Measurements from ENCODE around the gene IL11RA.

IL11RA gene

DNA sequence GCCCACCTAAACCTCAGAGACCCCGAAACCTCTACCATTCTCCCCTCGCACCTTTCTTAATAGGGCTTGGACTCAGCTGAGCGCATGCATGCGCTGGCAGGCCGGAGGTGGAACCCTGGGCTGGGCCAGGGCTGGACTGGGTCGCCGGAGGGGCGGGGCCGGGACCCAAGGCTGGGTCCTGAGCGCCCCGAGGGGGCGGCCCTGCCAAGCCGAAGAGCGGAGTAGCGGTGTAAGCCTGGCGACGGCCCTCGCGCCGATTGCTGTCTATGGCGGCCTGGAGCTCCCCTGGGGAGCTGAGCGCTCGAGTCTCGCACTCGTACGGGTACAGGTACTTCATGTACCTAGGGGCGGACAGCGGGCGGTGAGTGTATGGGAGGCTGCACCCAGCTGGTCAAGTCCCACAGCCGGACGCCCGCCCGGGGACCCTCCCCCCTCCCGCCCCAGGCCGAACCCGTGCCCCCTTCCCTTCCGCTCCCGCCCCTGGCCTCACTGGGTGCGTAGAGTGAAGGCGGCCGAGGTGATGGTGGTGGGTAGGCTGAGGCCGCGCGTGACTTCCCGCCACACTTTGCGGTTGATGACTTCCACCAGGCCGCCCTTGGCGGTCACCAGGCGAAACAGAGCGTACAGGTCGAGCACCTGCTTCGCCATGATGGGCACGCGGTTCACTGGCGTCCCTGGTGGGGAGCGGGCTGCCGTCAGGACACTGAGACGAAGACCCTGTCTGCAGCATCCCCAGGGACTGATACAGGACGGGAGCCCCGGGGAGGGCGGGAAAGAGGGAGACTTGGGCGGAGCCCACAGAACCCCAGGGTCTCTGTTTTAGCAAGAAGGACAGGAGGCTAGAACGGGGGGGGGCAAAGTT lies 28.4 kb upstream of the IL11RA start:
- no peak for DNase-seq
- TF ChIP-seq POLR2A (IDR thresholded peaks at IDR 0.05; ENCODE audit: low read length) (no peak), GATA1 (IDR thresholded peaks at IDR 0.05; ENCODE audit: low read depth, low read length) (no peak)

DNA sequence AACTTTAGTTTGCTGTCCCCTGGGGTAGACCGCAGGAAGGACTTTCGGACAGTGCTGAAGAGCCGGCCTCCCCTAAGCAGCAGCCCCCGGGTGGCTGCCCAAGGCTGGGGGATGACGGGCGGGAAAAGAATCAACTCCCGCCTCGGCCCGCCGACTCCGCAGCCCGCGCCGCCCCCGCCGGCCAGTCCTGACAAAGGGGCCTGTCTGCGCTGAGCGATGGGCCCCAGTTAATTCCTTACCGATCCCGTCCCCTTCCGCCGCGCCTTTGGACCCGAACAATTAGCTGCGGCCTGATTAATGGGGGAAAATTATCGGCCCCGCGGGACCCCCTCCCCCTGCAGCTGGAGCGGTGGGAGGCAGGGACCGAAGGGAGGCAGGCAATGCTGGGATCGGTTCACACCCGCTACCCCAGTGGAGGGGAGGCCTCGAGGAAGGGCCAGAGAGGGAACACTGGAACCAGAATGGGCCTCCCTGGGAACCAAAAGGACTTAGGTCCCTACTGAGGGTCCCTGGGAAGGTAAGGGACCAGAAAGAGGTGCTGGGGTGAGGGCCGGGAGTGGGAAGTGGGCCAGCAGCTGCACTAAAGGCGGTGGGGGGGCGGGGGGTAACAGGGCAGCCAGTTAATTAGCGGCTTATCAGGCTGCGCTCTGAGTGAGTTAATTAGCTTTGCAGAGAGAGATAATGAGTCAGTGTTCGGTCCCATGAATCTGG lies 27.4 kb upstream of the IL11RA start:
- TF ChIP-seq GATA1 (IDR thresholded peaks at IDR 0.05; ENCODE audit: low read depth, low read length): no peak
- TF ChIP-seq POLR2A (IDR thresholded peaks at IDR 0.05; ENCODE audit: low read length): no peak
- DNase-seq: no peak

DNA sequence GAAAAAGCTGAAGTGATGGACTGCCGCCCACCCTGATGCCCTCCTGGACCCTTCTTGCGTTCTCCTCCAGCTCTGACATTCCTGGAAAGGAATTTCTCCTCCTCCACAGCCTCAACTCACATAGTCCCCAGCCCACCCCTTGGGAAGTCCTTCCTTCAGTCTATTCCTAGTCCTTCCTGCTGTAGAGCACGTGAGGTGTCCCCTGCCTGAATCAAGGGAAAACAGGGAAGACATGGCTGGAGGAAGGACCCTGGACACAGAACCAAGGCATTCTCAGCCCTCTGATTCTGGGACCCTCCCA lies 26.8 kb upstream of the IL11RA start:
- TF ChIP-seq POLR2A (IDR thresholded peaks at IDR 0.05; ENCODE audit: low read length): no peak
- TF ChIP-seq GATA1 (IDR thresholded peaks at IDR 0.05; ENCODE audit: low read depth, low read length): no peak
- DNase-seq: no peak

DNA sequence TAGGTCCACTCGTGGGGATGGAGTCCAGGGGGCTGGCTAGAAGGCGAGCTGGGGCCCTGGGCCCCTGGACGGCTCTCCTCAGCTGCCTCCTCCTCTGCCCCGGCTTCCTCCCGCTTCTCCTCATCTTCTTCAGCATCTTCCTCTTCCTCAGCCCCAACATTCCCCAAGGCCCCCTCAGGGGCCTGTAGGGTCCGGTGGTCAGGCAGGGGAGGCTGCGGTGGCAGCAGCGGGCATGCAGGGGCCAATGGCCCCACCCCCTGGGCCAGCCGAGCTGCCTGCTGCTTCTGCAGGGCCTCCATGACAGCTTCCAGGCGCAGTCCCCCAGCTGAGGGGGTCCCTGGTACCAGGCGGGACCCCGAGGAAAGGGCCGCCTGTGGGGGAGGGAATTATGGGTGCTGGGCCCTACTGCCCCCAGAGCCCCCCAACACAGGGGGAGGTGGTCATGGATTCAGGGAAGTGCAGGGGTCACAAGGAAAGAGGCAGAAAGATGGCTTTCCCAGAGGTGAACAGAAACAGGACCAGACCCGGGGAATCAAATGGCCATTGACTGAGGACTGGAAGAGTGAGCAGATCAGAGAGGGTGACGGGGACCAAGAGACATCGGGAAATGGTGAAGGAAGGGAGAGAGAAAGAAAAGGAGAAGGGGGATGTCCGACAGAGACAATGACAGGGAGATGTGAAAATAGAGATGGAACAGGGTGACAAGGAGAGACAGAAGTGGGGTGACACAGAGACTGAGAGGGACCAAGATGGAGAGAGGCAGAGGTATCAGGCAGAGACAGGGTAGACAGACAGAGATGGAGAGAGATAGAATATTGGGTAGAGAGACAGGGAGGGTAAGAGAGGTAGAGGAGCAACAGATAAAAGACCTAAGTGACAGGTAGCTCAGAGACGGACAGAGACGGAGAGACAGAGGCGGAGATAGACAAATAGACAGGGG lies 24.0 kb upstream of the IL11RA start:
- no peak for TF ChIP-seq POLR2A (IDR thresholded peaks at IDR 0.05; ENCODE audit: low read length)
- no peak for TF ChIP-seq GATA1 (IDR thresholded peaks at IDR 0.05; ENCODE audit: low read depth, low read length)
- DNase-seq: no peak

DNA sequence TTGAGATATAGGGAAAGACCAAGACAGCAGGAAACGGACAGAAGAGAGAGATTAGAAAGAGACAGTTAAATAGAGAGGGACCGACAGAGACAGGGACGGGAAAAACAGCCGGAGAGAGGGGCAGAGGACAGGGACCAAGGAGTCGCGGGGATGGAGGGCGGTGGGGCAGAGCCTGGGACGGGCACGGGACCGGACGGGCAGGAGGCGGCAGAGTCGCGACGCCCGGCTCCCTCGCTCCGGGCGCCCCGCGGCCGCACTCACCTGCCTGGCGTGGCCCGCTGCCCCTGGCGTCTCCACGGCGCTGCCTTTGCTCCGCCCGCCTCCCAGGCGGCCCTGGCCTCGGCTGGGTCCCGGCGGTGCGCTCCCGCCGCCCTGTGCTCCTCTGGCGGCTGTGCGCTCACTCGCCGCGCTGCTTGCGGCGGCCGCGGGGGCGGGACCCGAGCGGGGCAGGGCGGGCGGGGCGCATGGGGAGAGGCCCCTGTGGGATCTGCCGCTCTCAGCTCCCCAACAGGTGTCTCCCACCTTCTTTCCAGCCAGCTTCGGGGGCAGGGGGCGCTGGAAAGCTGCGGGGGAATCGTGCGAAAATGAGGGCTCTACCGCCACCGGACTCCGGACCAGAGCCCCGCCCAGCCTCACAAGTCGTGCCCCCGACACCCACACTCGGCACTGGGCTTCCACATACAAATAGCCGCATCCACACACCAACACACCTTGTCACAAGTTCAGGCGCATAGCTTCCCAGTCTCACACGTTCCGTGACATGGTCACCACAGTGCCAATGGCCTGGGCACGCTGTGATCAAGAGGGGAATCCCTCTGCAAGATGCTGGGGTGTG lies 23.1 kb upstream of the IL11RA start, which contains the start of gene ARID3C:
TSS of gene ARID3C (minus strand) at position 411 of the 835 bp plus-strand sequence. CDS start 1,052 bp downstream, outside the sequence.
- DNase-seq: peak; percentile 40 to 50
- TF ChIP-seq POLR2A (IDR thresholded peaks at IDR 0.05; ENCODE audit: low read length) (no peak), GATA1 (IDR thresholded peaks at IDR 0.05; ENCODE audit: low read depth, low read length) (no peak)

DNA sequence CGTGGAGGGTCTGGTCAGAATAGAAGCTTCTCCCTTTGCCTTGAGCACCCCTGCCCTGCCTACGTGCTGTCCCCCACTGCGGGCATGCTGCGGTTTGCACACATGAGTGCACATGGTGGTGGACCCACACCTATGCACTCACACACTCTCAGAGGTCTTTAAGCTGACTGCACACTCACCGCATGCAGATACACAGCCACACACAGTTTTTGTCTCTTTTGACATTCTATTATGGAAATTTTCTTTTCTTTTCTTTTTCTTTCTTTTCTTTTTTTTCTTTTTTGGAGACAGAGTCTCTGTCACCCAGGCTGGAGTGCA lies 22.5 kb upstream of the IL11RA start:
- no peak for DNase-seq
- TF ChIP-seq GATA1 (IDR thresholded peaks at IDR 0.05; ENCODE audit: low read depth, low read length): no peak
- TF ChIP-seq POLR2A (IDR thresholded peaks at IDR 0.05; ENCODE audit: low read length): no peak

DNA sequence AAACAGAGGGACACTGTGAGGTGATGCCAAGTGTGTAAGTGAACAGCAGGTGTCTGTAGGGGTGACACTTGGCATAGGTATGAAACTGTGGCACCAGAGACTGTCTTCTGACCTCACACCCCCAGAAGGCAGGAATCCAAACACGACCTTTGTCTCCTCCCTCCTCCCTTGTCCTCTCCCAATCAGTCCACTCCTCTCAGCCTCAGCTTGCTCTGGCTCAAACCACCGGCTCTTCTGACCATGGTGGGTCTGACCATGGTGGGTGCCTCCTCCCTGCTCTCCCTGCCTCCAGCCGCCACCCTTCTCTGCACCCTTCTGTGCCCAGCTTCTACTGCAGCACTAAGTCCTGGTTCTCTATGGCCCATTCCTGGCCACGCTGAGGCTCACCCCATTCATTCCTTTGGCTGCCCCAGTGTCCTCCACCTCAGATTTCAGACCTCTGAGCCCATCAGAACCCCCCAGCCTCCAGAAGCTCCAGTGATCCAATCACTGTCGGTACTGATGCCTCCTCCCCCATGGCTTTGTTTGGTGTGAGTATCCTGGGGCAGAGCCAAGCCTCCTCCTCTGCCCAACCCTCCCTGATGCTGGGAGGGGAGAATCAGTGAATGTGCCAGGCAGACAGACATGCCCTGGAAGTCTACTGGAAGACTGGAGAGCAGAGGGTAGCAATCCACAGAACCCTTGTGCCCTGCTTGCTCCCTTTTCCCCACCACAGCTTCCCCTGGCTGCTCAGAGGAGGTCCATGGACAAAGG lies 21.4 kb upstream of the IL11RA start:
- TF ChIP-seq GATA1 (IDR thresholded peaks at IDR 0.05; ENCODE audit: low read depth, low read length) (no peak), POLR2A (IDR thresholded peaks at IDR 0.05; ENCODE audit: low read length) (no peak)
- no peak for DNase-seq

DNA sequence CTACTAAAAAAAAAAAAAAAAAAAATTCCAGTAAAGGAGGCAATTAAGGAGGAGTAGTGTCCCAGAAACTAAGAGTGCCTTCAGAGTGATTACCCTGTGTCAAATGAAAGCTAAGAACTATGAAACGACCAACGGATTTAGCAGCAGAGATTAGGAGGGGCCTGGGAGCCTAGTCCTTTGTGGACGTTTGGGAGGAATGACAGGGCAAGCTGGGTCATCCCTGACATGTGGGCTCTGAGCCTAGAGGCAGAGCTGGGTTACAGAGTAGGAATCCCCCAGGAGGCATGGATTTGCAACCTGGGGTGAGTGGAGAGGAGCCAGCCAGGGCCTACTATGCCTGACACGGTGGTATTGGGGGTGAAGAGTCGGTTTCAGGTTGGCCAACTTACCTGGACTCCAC lies 18.8 kb upstream of the IL11RA start:
- TF ChIP-seq GATA1 (IDR thresholded peaks at IDR 0.05; ENCODE audit: low read depth, low read length): no peak
- no peak for TF ChIP-seq POLR2A (IDR thresholded peaks at IDR 0.05; ENCODE audit: low read length)
- no peak for DNase-seq

DNA sequence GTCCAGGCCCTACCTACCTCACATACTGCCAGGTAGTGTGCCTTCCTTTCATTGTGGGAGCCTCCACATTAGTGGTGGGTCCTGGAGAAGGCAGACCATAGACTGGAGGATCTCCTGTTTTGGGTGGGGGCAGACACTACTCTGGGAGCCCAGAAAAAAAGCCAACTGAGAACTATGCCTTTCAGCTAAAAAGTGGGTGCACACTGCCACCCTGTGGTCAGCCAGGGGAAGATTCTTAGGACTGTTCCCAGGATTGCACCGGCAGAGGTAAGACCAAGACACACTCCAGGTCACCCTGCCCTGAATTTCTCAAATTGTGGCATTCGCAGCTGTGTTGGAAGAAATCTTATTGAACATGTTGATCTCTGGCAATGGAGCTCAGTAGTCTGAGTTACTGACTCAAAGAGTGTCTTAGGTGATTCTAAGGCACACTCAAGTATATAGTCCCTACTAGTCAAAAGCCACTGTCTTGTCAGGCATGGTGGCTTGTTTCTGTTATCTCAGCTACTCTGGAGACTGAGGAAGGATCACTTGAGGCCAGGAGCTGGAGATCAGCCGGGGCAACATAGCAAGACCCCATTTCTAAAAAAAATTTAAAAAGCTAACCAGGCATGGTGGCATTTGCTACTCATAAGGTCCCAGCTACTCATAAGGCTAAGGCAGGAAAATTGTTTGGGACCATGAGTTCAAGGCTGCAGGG lies 18.0 kb upstream of the IL11RA start:
- no peak for TF ChIP-seq POLR2A (IDR thresholded peaks at IDR 0.05; ENCODE audit: low read length)
- no peak for TF ChIP-seq GATA1 (IDR thresholded peaks at IDR 0.05; ENCODE audit: low read depth, low read length)
- DNase-seq: peak; percentile 80 to 89

DNA sequence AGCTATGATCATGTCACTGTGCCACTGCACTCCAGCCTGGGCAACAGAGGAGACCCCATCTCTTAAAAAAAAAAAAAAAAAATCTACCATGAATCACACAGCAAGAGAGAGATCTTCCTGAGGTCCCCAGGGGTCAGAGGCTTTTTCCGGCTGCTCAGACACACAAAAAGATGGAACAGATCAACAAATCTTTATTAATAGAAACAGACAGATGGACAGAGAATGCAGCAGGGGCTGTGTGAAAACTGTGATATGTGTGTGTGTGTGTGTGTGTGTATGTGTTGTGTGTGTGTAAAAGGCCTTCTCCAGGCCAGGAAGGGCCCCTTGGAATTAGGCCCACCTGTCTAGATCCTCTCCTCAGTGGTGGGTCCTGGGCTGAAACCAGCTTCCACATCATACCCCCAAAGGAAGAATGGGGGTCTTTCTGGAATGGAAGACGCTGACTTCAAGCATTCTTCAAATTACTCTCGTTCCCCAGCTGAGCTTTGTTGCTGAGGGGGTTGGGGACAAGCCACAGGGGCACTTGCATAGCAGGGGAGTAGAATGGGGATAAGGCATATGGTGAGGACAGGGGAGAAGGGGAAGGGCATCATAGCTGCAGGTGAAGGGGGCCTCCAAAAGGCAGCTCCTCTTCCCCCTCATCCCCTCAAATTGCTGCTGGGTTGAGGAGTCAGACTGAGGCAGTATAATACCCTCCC lies 17.3 kb upstream of the IL11RA start:
- TF ChIP-seq GATA1 (IDR thresholded peaks at IDR 0.05; ENCODE audit: low read depth, low read length) (no peak), POLR2A (IDR thresholded peaks at IDR 0.05; ENCODE audit: low read length) (no peak)
- DNase-seq: no peak

DNA sequence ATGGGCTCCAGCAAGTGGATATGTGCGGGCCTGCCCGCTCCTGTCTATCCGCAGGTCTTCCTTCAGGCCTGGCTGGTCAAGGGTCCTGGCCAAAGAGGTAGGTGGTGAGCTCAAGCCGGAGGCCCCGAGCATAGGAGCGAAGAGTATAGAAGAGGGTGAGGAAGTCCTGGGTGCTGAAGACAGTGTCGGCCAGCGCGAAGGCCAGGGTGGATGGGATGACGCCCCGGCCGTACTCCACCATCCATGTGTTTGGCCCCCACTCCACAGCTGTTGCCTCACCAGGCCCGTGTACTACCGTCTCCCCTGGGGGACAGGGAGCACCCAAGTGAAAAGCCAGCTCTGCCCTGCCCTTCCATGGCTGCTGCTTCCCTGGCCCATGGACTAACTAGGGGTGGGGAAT lies 16.4 kb upstream of the IL11RA start:
- no peak for DNase-seq
- TF ChIP-seq GATA1 (IDR thresholded peaks at IDR 0.05; ENCODE audit: low read depth, low read length) (no peak), POLR2A (IDR thresholded peaks at IDR 0.05; ENCODE audit: low read length) (no peak)
